Activated CD4-positive, alpha-beta T cell treated with anti-CD3 and anti-CD28 coated beads for 24 hours (primary cell): Measurements from ENCODE around the gene SAXO1.
"Not testable (repeated sequence)": the region's sequence is repeated elsewhere in the genome, so short reads cannot be mapped to it uniquely, and the experiment has no call there.

Experiments
- DNase-seq, 2 donors: peaks; one replicate each; pipeline ENCODE4 v3.0.0-alpha.2; 2020; ENCODE audit warnings: low read depth in 2 of 2

Gene SAXO1

DNA sequence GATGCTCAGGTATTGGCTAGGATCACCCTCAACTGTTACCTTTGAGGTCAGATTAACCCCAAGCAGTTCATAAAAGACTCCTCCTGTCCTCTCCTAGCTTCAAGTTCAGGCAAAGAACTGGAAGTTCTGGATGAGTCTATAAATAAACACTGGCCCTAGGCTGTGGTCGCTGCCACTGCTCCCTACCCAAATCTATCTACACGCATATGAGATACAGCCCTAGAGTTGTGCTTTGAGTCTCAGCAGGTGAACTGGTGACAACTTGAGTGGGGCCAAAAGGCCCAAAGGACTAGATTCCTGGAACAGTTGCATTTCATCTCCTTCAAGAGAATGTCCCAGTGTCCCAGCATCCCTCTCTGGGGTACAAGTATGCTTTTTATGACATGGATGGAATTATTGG is 62.6 kb downstream of the SAXO1 start:
- DNase-seq = no peak

DNA sequence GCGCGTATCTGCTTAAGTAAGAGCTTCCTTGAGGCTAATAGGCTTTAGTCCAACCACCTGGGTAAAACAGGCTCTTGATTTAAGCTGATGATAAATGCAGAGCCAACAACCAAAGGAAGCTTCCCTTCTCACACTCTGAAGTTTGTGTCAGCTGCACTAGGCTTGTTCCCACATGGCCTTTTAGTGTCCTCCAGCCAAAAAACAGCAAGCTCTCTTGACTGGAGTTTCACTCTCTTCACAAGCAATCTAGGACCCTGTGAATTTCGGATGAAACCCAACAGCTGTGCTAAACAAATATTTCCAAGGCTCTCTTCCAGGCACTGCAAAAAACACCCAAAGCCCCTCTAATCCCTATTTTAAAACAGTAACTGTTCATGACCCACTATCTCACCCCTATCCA is 63.9 kb downstream of the SAXO1 start:
- no peak for DNase-seq

DNA sequence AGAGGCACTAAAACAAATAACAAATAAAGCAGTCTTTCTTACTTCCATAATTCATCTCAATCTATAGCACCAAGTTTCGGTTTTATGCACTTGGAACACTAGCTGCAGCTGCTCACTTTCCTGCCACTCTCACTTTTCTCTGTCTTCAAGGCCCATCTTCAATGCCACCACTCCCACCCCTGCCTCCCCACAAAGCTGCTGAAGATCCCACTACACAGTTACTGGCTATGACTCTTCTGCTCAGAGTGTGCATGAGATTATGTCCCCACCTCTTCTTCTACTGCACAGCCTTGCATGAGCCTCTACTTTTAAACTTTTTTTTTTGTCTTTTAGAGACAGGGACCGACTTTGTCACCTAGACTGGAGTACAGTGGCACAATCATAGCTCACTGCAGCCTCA is 77.4 kb downstream of the SAXO1 start:
- no peak for DNase-seq

DNA sequence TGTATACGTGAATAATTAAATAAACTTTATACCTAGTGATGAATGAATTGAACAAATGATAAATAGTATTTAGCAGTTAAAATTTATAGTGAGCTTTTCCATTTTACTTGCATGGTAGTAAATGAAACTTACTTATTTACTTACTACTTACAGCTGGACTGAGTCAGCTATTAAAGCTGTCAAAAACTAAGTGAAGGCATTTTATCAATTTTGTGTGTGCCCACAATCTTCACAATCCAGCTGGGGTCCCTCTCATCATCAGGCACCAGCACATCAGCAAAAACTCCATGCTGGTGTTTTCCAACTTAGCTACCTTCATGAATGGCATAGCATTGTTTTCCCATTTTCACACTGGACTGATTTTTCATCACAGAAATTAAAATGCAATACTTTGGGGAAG is 81.1 kb downstream of the SAXO1 start:
- DNase-seq = no peak

DNA sequence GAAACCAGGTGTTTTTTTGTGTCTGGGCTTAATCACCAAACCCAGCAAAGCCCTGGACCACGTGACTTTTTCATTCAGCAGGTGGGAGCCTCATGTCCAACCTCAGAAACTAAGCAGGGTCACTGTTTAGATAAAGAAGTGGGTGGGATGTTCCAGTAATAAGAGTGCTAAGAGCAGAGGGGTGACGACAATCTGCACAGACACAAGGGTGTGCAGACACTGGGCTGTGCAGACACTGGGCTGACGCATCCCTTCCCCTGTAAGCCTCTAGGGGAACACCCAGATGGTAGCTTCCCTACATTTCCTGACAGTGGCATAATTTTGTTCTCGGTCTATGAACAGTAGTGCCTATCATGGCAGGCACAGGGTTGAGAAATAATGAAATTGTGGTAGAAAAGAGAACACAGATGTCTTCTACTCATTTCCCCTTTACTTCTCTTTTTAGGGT is 85.1 kb downstream of the SAXO1 start:
- no peak for DNase-seq

DNA sequence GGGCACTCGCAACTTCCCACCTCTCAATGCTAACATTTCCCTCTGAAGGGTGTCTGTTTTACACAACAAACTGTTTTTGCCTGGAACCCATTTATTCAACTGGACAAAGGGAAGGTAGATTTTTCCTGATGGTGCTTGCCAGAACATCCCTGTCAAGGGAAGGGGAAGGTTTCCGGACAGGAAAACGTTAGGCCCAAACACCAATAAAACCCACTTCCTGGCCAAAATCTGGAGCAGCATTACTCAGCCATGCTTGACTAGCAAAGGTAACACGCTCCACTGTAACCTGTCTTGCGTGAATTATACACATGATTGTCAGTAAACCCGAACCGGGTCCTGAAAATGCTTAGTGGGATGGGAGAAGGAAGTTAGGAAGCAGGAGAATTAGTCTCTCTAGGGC is 90.2 kb downstream of the SAXO1 start:
- no peak for DNase-seq

DNA sequence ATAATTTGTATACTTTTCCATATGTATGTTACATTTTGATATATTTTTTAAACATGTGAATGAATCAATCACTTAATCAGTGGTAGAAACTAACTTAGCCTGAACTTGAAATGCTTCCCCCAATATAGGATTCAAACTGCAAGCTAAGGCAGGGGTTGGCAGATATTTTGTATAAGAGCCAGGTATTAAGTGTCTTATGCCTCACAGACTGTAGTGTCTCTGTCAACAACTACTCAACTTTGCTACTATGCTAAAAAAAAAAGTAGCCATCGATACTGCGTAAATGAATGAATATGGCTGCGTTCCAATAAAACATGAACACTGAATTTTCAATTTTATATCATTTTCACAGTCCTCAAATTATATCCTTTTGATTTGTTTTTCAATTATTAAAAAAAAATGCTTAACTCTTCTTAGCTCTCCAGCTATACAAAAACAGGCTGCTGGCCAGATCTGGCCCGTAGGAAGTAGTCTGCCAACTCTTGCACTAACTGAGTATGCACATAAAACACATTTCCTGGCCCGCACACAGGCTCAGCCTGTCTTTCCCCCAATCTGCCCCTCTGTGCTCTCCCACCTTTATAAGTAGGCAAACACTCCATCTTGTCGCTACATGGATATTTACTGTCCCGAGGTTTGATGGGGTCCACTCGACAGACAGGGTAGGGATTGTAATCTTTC is 91.8 kb downstream of the SAXO1 start:
- DNase-seq = no peak

DNA sequence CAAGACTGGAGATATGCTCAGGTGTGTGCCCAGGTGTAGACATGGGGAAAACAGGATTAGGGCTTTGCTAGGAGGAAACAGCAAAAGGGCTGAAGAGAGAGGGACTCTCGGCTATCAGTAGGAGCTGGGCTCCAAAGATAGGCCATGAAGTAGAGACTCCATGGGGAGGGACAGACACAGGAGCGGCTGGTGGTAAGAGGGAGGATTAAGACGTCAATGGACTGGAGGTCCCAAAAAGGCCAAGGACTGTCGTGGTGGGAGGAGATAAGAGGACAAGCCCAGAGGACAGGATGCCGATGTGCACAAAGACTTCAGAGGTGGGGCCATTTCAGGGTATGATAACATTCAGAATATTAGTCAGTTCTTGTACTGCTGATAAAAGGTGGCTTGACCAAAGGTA is 93.1 kb downstream of the SAXO1 start:
- DNase-seq = no peak

DNA sequence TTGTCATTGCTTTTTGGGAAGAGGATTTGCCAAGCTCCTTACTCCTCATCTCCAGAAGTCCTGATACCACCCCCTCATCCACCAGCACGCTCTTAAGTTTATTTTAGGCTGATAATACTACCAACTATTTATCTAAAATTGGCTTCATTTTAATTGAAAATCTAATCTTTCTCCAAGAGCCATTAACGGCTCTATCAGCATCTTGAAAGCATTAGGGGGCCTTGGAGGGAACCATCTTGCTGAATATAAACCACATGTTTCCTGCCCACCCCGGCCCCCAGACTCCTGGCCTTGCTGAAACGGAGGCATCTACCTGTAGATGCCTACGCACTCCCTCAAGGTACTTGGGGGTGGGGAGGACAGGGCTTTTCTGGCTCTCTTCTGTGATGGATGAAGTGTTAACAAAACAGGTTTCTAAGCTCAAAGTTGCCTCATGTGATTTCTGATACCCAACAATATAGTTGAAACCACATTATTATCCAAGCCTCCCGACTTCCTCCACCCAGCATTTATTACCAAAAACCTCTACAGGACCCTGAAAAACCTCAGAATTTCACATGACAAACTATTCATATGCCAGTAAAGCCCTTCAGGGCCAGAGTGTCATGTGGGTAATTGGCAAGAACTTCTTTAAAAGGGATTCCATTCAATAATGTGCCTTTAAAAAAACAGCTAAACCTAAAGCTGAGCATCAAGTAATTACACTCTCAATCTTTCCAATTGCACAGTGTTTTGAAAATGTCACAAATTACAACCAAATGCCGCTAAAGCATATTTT is 96.7 kb downstream of the SAXO1 start:
- no peak for DNase-seq

DNA sequence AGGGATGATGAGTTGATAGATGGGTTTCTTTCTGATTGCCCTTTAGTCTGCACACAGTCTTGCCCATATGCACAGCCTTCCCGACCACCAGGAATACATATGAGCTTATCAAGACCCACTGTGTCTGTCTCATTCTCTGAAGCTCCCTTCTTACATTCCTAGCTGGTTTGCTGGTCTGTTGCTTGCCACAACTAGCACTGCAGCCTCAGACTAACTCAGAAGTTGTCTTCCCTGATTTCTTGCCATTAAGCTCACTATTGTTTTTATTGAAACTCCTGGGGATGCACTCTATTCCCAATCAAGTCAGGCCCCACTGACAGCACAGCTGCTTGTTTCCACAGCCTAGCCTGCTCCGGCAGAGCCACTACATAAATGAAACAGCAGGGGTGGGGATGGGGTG is 97.5 kb downstream of the SAXO1 start:
- DNase-seq = no peak

DNA sequence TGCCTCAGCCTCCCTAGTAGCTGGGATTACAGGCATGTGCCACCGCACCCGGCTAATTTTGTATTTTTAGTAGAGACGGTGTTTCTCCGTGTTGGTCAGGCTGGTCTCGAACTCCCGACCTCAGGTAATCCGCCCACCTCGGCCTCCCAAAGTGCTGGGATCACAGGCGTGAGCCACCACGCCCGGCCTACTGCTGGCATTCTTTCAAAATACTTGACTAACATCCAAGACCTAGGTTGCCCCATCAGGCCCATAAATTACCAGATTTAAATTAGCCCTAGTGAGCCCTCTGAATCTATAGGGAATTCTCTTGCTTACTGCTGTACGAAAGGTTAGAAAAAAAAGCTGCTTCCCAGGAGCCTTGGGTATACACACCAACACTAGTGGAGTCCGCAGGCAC is 102.4 kb downstream of the SAXO1 start:
- not testable (repeated sequence) for DNase-seq

DNA sequence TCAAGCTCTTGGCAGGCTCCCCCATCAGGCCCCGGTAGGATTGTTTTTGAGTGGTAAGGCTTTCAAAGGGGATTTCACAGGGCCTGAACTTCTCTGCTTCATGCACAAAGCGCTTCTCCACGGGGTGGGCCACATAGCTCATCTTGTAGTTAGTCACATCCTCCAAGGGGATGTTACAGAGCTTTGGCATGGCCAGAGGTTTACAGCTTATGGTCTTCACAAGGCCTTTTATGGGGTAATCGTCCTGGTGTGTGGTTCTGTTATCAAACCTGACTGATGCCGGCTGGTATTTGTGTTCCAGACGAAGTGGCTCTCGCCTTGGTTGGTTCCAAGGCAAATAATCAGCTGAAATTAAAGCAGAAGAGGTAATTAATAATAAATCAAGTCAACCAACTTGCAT is 104.3 kb downstream of the SAXO1 start:
- no peak for DNase-seq

DNA sequence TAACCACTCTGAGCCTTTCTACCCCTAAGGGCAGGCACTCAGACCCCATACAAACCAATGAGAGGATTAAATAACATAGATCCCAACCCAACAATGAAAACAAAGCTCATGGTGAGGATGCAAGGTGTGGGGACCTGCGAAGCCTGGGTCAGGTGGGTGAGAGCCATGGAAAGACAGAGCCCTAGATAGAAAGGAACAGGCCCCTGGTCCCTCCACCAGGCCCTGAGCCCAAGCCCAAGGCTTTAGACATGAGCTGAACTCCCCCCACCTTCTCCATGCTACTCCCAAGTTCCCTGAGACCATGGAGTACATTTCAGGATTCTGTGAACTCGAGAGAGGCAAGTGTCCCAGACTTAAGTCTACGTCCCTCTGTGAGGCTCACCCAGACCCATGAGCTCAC is 106.5 kb downstream of the SAXO1 start:
- DNase-seq = no peak

DNA sequence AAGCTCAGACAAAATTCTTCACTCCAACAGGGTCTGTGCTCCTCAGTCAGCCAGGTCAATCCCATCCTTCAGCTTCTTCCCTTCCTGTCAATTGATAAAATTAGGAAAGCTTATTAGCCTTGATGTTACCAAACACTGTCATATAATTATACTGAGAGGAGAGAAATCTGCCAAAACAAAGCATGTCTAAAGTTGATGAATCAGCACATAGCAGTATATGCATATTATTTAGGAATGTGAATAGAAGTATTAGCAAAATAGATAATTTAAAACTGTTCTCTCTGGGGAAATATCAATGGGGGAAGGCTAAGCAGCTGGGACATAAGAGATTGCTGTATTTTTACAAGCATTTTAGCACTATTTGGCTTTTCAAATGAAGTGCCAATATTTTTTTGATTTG is 107.1 kb downstream of the SAXO1 start:
- no peak for DNase-seq

DNA sequence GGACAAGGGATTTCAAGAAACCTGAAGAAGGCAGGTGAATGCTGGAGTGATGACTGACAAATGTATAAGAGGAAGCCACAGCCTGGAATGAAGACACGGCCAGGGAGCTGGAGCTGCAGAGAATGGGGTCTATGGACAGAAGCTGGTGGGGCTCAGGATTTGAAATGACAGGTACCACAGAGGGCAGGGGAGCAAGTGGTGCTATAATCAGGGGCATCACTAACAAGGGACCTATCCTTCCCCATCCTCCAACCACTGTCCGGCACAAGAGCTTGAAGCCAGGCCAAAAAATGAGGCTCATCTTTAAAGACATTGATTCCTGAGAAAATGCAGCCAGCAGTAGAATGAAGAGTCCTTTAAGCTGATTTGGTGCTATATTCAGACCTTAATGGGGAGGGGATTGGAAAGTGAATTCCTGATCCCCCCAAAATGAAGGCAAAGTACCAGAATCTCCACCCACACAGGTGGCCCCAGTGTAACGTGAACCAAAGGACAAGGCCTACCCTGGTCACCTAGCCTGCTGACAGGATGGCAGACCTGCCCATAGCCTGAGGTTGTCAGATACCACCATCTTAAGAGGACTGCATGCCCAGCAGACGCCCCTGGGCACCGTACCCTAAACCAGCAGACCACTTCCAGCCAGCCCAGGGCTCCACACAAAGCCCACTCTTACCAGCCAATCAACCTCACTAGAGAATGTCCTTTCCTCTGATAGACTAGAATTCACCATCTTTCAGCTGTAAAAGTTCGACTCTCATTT is 109.2 kb downstream of the SAXO1 start:
- DNase-seq = no peak

DNA sequence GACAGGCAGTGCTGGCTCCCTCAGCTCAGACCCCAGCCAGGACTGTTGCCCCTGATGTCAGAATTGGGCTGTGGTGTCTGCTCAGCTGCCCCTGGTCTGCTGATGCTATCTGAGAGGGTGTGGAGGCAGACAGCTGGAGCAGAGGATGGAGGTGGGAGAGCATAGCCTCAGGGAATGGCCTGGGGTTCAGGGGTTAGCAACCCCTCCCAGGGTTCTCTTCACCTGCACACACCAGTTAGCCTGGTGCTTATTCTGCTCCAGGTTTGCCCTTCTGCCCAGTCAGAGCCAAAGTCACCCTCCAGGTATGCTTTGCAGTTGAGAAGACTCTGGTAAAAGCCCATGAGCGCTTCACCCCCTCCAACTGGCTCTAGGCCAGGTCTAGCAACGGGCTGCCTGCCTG is 109.8 kb downstream of the SAXO1 start:
- DNase-seq = no peak

DNA sequence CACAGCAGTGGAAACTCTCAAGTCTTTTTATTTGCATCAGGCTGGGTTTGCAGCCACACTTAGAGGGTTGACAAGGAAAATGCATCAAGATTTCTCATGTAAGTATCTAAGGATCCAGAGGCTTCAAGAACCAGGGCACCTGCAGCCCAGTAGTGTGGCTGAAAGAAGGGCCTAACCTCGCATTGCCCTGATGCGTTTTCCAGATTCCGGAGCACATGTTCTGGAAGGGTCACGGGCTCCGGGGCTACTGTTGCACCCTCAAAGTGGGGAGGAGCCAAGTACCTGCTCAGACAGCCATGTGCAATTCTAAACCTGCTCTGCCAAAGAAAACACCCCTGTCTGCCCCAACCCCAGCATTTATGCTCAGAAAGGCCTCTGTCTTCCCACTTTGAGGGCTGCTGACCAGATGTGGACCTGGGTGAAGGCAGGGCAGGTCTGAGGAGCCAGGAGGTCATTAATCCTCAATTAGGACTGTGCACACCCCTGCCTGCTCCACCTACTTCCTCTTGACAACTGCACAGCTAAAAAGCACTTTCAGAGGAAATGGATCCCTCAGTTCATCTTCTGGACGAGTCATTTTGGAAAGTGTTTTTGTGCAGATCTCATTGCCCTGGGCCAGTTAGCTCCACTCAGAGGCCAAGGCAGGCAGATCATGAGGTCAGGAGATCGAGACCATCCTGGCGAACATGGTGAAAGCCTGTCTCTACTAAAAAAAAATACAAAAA is 110.7 kb downstream of the SAXO1 start:
- no peak for DNase-seq

DNA sequence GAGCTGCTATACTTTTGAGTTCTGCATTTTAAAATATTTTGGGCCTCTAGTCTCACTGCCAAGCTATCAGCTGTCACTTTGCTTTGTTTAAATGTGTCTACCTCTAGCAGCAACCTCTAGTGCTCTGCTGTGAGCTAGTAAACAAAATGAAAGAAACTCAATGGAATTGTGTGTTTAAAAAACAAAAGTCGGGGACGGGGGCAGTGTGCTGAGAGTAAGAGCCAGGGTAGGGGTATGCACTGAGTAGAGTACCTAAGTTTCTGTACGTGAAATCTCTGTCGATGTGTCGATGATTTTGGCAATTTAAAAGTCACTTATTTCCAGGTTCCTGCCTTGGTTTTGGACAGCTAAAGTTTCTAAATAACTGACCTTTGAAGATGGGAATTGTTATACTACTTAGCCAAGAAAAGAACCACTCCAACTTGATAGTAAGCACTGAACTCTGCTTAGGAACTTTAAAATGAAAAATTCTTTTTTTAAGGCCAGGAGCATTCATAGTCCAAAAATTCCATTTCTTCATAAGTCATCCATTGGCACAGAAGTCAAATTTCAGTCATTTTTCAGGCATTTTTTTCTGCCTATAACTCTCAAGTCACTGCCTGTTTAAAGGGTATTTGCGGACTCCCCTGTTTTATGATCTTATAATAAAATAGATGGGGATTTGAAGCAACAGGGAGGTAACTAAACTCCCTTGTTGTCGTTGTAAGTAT is 111.5 kb downstream of the SAXO1 start:
- no peak for DNase-seq

DNA sequence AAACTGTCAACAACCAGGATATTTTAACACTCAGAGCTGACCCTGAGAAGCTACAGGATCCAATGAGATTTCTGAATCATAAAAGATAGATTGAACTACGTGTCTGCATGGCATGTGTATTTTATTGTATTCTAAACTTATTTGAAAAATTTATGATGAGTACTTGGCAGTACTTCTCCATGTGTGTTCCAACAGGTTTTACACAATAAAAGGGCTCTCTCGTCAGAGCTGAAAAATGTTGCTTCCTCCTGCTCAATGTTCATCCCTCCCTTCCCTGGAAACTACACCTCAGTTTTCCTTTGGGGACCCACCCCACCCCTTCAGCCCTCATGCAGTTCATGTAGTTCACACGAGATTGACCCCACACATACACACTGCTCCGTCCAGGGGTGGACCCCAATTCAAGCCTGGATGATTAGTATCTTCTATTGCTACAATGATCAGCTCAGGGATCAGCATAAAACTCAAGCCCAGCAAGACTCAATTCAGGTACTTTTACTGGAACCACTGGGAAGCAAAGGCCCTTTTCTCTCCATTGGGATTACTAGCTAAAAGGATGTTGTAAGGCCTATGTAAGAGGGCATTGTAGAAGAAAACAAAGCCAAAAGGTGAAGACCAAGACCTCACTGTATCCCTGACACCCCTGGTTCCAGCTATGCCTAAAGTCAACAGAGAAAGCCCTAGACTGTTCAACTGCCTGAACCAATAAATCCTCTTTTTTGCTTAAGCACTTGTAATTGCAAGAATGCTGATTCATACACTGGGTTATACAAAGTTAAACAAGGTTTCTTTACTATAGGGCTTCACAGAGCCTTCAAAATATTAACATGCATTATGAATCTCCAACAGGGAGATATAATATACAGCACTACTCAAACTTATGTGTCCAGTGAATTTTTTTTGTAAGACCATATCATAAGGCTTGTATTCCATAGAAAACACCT is 112.6 kb downstream of the SAXO1 start:
- no peak for DNase-seq

DNA sequence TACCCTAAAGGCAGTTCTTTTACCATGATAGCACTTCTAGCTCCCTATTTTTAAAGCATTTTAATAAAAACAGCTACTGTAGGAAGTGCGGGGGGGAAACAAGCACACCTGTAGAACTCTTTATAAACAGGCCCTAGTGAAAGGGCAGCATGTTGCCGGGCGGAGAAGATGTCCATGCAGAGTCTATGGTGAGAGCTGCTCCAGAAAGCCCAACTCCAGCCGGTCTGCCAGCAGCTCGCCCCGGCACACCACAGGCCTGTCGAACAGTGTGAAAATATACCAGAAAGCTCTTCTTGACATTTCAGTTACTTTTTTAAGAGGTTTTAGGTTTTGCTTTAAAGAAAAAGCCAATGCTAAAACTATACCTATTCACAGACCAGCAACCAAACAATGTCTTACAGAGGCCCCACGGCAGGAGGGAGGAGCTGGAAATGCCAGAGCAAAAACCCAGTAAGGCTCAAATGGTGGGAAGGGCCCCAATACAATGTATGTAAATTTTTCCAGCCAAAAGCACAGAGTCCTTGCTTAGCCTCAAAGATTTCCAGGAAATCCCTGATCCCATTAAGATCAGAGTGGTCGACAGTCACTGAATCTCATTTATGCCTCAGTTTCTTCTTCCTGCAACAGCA is 121.2 kb downstream of the SAXO1 start:
- no peak for DNase-seq
